ENCODE measurements around the gene SLX9. TPM values are rescaled to one million over a fixed set of nuclear protein-coding genes. Genes with fewer than 3 reads are reported as not detected.

SLX9 gene
- total RNA-seq, 2 experiments from 2014 or later, result 18.6 to 61.6 TPM

GRCh38 chr21:44957047-44957831 lies 17.4 kb downstream of the SLX9 start:
- CTCF ChIA-PET (ENCODE audit: unreplicated experiment), result no interaction called here

GRCh38 chr21:44957901-44958451 lies 18.1 kb downstream of the SLX9 start:
- H3K9me2 ChIP-seq (ENCODE audit: insufficient read depth, low read length), result no peaks in the 10 kb centered on the region
- TF ChIP-seq EZH2phosphoT487 (IDR thresholded peaks at IDR 0.05; ENCODE audit: borderline replicate concordance, low read depth, low read length) (no peak), CTCF (conservative IDR thresholded peaks at IDR 0.05; ENCODE audit: low read length) (no peak)
- H4K20me1 ChIP-seq (ENCODE audit: insufficient read depth, low read length), result no peaks in the 10 kb centered on the region
- no peaks in the 10 kb centered on the region for H3K4me1 ChIP-seq (ENCODE audit: insufficient read depth, low read length, poor library complexity, severe bottlenecking)
- no peak overlapping the region for H3K27ac ChIP-seq (ENCODE audit: low read depth, low read length, poor library complexity, severe bottlenecking)
- POLR2A ChIA-PET, result no interaction called here
- no peak overlapping the region for H2AFZ ChIP-seq (ENCODE audit: low read length)
- peaks cover 91% of the 10 kb centered on the region for H3K36me3 ChIP-seq (ENCODE audit: insufficient read depth, low read length)
- H3K79me2 ChIP-seq (ENCODE audit: insufficient read depth, low read depth, low read length), result peaks cover 4% of the 10 kb centered on the region; the same call in 1 of the 2 replicates
- no peaks in the 10 kb centered on the region for H3K9me3 ChIP-seq (ENCODE audit: low read length)
- H3K4me3 ChIP-seq (ENCODE audit: low read depth, low read length, poor library complexity, severe bottlenecking), result no peak overlapping the region
- intact Hi-C loops (cut with micrococcal nuclease; ENCODE audit: unreplicated experiment), result no loop called here
- no TSS peak for BruUV-seq (replicated peaks)
- CTCF ChIA-PET (ENCODE audit: unreplicated experiment), result no interaction called here
- no peak overlapping the region for H3K4me2 ChIP-seq (ENCODE audit: low read length)
- DNase-seq (ENCODE audit: low spot score), result no peak

More at GRCh38 chr21:44957047-44957831, 17.4 kb downstream of the SLX9 start:
- H3K27ac ChIP-seq (ENCODE audit: low read depth, low read length, poor library complexity, severe bottlenecking), result no peak overlapping the region
- H3K36me3 ChIP-seq (ENCODE audit: insufficient read depth, low read length), result peaks cover 86% of the 10 kb centered on the region
- peaks cover 4% of the 10 kb centered on the region; the same call in 1 of the 2 replicates for H3K79me2 ChIP-seq (ENCODE audit: insufficient read depth, low read depth, low read length)
- H3K9me3 ChIP-seq (ENCODE audit: low read length), result no peaks in the 10 kb centered on the region
- TF ChIP-seq EZH2phosphoT487 (IDR thresholded peaks at IDR 0.05; ENCODE audit: borderline replicate concordance, low read depth, low read length), result no peak
- no peak for TF ChIP-seq CTCF (conservative IDR thresholded peaks at IDR 0.05; ENCODE audit: low read length)
- H3K9me2 ChIP-seq (ENCODE audit: insufficient read depth, low read length), result no peaks in the 10 kb centered on the region
- H3K4me3 ChIP-seq (ENCODE audit: low read depth, low read length, poor library complexity, severe bottlenecking), result no peak overlapping the region
- H3K4me1 ChIP-seq (ENCODE audit: insufficient read depth, low read length, poor library complexity, severe bottlenecking), result no peaks in the 10 kb centered on the region
- no peak overlapping the region for H2AFZ ChIP-seq (ENCODE audit: low read length)
- no TSS peak for BruUV-seq (replicated peaks)
- no peaks in the 10 kb centered on the region for H4K20me1 ChIP-seq (ENCODE audit: insufficient read depth, low read length)
- POLR2A ChIA-PET, result no interaction called here
- DNase-seq (ENCODE audit: low spot score), result no peak
- intact Hi-C loops (cut with micrococcal nuclease; ENCODE audit: unreplicated experiment), result no loop called here
- H3K4me2 ChIP-seq (ENCODE audit: low read length), result no peak overlapping the region
